ENCODE measurements around the gene ZNRF1.
A peak's percentile ranks its signal among the peaks of the same experiment; 100 is the strongest.

DNA sequence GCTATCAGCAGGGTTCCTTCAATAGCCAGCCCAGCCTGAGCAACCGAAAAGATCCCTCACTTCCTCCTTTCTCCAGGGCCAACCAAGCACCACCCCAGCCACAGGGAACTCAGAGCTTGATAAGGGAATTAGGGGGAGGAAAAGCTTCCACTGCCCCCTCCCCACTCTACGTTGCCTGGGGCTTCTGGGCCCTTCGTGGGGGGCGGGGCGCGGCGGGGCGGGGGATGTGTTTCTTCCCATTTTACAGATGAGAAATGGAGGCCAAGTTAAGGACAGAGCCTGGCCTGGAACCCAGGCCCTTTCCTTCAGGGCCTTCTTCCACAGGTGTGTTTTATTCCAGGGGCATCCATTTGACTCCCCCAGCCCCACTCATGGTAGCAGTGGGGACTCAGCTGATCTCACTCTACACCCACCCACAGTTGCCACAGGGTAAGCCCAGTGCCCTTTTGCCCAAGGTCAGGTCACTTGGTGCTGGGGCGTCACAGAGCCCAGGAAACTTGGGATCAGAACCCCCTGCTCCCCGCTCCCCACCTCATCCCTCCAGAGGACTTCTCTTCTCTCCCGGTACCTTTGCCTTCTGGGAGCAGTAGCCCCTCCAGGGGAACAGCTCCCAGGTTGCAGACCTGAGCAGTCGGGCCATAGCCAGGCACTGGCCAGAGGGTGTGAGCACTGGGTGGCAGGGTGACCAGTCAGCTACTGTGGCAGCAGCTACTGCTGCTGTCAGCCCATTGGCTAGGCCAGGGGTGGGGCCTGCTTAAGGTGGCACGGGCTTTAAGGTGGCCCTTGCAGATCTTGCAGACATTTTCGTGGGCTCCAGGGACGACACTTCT lies 117.5 kb downstream of the ZNRF1 start, which contains the start of gene LDHD:
- TF ChIP-seq HOXA5 (CRISPR knock-in tag; IDR thresholded peaks at IDR 0.05) = no peak
- TF ChIP-seq HNRNPL (IDR thresholded peaks at IDR 0.05; ENCODE audit: low read depth, low read length) = peak; percentile 98
- peak; percentile 51 to 52; a peak in 2 of 4 replicates for TF ChIP-seq EP300 (IDR thresholded peaks at IDR 0.05; ENCODE audit: low read depth in 2 of 2, low read length in 2 of 2)
- peak; percentile 48; the same call in 1 of the 2 replicates for TF ChIP-seq EP300 (CRISPR knock-in tag; IDR thresholded peaks at IDR 0.05; ENCODE audit: borderline replicate concordance)
- TF ChIP-seq AGO2 (optimal IDR thresholded peaks at IDR 0.05; ENCODE audit: low read depth, low read length) = peak; percentile 28
- no peak for TF ChIP-seq ZFP82 (CRISPR knock-in tag; IDR thresholded peaks at IDR 0.05; ENCODE audit: borderline replicate concordance)
- peak; percentile 99 for TF ChIP-seq U2AF2 (IDR thresholded peaks at IDR 0.05; ENCODE audit: low read depth, low read length)
- no peak for TF ChIP-seq KLF13 (CRISPR knock-in tag; IDR thresholded peaks at IDR 0.05)
- TF ChIP-seq, protein P1, sequence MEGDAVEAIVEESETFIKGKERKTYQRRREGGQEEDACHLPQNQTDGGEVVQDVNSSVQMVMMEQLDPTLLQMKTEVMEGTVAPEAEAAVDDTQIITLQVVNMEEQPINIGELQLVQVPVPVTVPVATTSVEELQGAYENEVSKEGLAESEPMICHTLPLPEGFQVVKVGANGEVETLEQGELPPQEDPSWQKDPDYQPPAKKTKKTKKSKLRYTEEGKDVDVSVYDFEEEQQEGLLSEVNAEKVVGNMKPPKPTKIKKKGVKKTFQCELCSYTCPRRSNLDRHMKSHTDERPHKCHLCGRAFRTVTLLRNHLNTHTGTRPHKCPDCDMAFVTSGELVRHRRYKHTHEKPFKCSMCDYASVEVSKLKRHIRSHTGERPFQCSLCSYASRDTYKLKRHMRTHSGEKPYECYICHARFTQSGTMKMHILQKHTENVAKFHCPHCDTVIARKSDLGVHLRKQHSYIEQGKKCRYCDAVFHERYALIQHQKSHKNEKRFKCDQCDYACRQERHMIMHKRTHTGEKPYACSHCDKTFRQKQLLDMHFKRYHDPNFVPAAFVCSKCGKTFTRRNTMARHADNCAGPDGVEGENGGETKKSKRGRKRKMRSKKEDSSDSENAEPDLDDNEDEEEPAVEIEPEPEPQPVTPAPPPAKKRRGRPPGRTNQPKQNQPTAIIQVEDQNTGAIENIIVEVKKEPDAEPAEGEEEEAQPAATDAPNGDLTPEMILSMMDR (CRISPR knock-in tag; IDR thresholded peaks at IDR 0.05) = peak; percentile 49; the same call in 1 of the 2 replicates
- TF ChIP-seq, protein P2, sequence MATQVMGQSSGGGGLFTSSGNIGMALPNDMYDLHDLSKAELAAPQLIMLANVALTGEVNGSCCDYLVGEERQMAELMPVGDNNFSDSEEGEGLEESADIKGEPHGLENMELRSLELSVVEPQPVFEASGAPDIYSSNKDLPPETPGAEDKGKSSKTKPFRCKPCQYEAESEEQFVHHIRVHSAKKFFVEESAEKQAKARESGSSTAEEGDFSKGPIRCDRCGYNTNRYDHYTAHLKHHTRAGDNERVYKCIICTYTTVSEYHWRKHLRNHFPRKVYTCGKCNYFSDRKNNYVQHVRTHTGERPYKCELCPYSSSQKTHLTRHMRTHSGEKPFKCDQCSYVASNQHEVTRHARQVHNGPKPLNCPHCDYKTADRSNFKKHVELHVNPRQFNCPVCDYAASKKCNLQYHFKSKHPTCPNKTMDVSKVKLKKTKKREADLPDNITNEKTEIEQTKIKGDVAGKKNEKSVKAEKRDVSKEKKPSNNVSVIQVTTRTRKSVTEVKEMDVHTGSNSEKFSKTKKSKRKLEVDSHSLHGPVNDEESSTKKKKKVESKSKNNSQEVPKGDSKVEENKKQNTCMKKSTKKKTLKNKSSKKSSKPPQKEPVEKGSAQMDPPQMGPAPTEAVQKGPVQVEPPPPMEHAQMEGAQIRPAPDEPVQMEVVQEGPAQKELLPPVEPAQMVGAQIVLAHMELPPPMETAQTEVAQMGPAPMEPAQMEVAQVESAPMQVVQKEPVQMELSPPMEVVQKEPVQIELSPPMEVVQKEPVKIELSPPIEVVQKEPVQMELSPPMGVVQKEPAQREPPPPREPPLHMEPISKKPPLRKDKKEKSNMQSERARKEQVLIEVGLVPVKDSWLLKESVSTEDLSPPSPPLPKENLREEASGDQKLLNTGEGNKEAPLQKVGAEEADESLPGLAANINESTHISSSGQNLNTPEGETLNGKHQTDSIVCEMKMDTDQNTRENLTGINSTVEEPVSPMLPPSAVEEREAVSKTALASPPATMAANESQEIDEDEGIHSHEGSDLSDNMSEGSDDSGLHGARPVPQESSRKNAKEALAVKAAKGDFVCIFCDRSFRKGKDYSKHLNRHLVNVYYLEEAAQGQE (IDR thresholded peaks at IDR 0.05; ENCODE audit: borderline replicate concordance in 1 of 2, low read depth in 1 of 2, low read length in 2 of 2) = peak in 1 of 2 experiments; percentile 55; a peak in 1 of 4 replicates
- no peak for TF ChIP-seq BRCA1 (CRISPR knock-in tag; IDR thresholded peaks at IDR 0.05)
- no peak for TF ChIP-seq SETDB1 (CRISPR knock-in tag; IDR thresholded peaks at IDR 0.05; ENCODE audit: borderline replicate concordance)
- TF ChIP-seq STAG1 (CRISPR knock-in tag; IDR thresholded peaks at IDR 0.05) = peak; percentile 38
- TF ChIP-seq MXI1 (IDR thresholded peaks at IDR 0.05; ENCODE audit: borderline replicate concordance, low read depth, low read length) = peak; percentile 79; the same call in 1 of the 3 replicates

All from HepG2 (cell line).